GM12891 (cell line): ENCODE measurements around the gene UNC13B.

ENCODE experiments used
- PAX5 ChIP-seq: IDR thresholded peaks from 2 replicates; pipeline ENCODE4 v1.6.1; 2011; ENCODE audit warnings: low read length, moderate library complexity, mild to moderate bottlenecking; ENCODE audit not compliant: insufficient read depth, severe bottlenecking
- POLR2A ChIP-seq: IDR thresholded peaks from 2 replicates; pipeline ENCODE4 v1.6.1; 2011; ENCODE audit warnings: low read depth, low read length, control low read depth
- POLR2AphosphoS5 ChIP-seq: IDR thresholded peaks from 2 replicates; pipeline ENCODE4 v1.6.1; 2011; ENCODE audit warnings: low read depth, low read length, control low read depth
- SPI1 ChIP-seq: IDR thresholded peaks from 2 replicates; pipeline ENCODE4 v1.6.1; 2011; ENCODE audit warnings: low read depth, low read length, control low read depth
- TAF1 ChIP-seq: IDR thresholded peaks from 2 replicates; pipeline ENCODE4 v1.6.1; 2011; ENCODE audit warnings: low read depth, low read length, control low read depth

DNA sequence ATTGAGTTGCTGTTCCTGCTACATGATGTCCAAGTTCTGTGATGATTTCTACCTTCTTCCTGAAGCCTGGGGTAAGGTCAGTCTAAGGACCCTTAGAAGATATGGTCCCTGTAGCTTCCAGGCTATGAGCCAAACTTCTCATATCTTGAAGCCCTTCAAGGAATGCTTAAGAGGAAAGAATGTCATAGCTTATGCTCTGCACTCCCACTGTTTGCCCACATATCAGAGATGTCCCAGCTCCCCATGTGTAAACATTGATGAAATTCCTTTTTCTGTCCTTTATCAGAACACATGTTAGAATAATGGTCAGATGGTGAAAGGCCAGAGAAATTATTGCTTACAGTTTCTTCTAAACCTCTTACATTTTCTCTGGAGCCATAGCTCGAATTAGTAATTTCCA, 286.7 kb downstream of the UNC13B start:
- no peak for TF ChIP-seq POLR2AphosphoS5
- no peak for TF ChIP-seq POLR2A
- TF ChIP-seq TAF1, result no peak
- no peak for TF ChIP-seq PAX5
- TF ChIP-seq SPI1, result no peak
